ENCODE measurements around the gene CCNL2.

The CCNL2 gene

GRCh38 chr1:1427820-1428148 is 28.6 kb upstream of the CCNL2 start:
- no peak overlapping the region for H3K4me2 ChIP-seq (ENCODE audit: low read length)
- H3K9ac ChIP-seq (ENCODE audit: low read length), result no peak overlapping the region
- no peaks in the 10 kb centered on the region for H4K20me1 ChIP-seq (ENCODE audit: insufficient read depth, low read length)
- no peak overlapping the region for H3K27ac ChIP-seq (ENCODE audit: low read length)
- H3K4me3 ChIP-seq (ENCODE audit: low read length), result no peak overlapping the region
- H3K4me1 ChIP-seq (ENCODE audit: low read length), result no peaks in the 10 kb centered on the region
- no peaks in the 10 kb centered on the region for H3K27me3 ChIP-seq (ENCODE audit: low read depth, low read length)
- no peaks in the 10 kb centered on the region for H3K36me3 ChIP-seq (replicated peaks; ENCODE audit: low read depth, low read length)
- H2AFZ ChIP-seq (ENCODE audit: low read depth, low read length), result no peak overlapping the region
- no peaks in the 10 kb centered on the region for H3K9me3 ChIP-seq (ENCODE audit: insufficient read depth, low read length)
- TF ChIP-seq EZH2phosphoT487 (IDR thresholded peaks at IDR 0.05; ENCODE audit: low read depth) (no peak), CTCF (IDR thresholded peaks at IDR 0.05; ENCODE audit: low read depth, low read length) (no peak)
- H3K79me2 ChIP-seq (ENCODE audit: low read length), result no peaks in the 10 kb centered on the region

- Histone ChIP-seq H3K4me1 (ENCODE audit: low read length) (peaks cover 3% of the 10 kb centered on the region; the same call in 1 of the 2 replicates), H3K79me2 (ENCODE audit: low read length) (no peaks in the 10 kb centered on the region), H3K9ac (ENCODE audit: low read length) (no peak overlapping the region), H3K9me3 (ENCODE audit: insufficient read depth, low read length) (no peaks in the 10 kb centered on the region), H3K4me2 (ENCODE audit: low read length) (no peak overlapping the region), H3K27me3 (ENCODE audit: low read depth, low read length) (no peaks in the 10 kb centered on the region), H4K20me1 (ENCODE audit: insufficient read depth, low read length) (no peaks in the 10 kb centered on the region), H3K36me3 (replicated peaks; ENCODE audit: low read depth, low read length) (no peaks in the 10 kb centered on the region), H3K27ac (ENCODE audit: low read length) (no peak overlapping the region), H2AFZ (ENCODE audit: low read depth, low read length) (no peak overlapping the region), H3K4me3 (ENCODE audit: low read length) (no peak overlapping the region)
- TF ChIP-seq CTCF (IDR thresholded peaks at IDR 0.05; ENCODE audit: low read depth, low read length), result no peak
- no peak for TF ChIP-seq EZH2phosphoT487 (IDR thresholded peaks at IDR 0.05; ENCODE audit: low read depth)
Observed at GRCh38 chr1:1427106-1427819, 28.1 kb upstream of the CCNL2 start.

GRCh38 chr1:1426496-1427105 is 27.5 kb upstream of the CCNL2 start:
- no peaks in the 10 kb centered on the region for H3K27me3 ChIP-seq (ENCODE audit: low read depth, low read length)
- no peaks in the 10 kb centered on the region for H3K79me2 ChIP-seq (ENCODE audit: low read length)
- H3K4me3 ChIP-seq (ENCODE audit: low read length), result no peak overlapping the region
- no peaks in the 10 kb centered on the region for H4K20me1 ChIP-seq (ENCODE audit: insufficient read depth, low read length)
- no peak overlapping the region for H2AFZ ChIP-seq (ENCODE audit: low read depth, low read length)
- H3K4me1 ChIP-seq (ENCODE audit: low read length), result peaks cover 6% of the 10 kb centered on the region; the same call in 1 of the 2 replicates
- H3K36me3 ChIP-seq (replicated peaks; ENCODE audit: low read depth, low read length), result no peaks in the 10 kb centered on the region
- TF ChIP-seq EZH2phosphoT487 (IDR thresholded peaks at IDR 0.05; ENCODE audit: low read depth), result no peak
- no peak for TF ChIP-seq CTCF (IDR thresholded peaks at IDR 0.05; ENCODE audit: low read depth, low read length)
- no peak overlapping the region for H3K9ac ChIP-seq (ENCODE audit: low read length)
- no peak overlapping the region for H3K4me2 ChIP-seq (ENCODE audit: low read length)
- no peaks in the 10 kb centered on the region for H3K9me3 ChIP-seq (ENCODE audit: insufficient read depth, low read length)
- H3K27ac ChIP-seq (ENCODE audit: low read length), result no peak overlapping the region

- Histone ChIP-seq H3K79me2 (ENCODE audit: low read length) (no peaks in the 10 kb centered on the region), H2AFZ (ENCODE audit: low read depth, low read length) (no peak overlapping the region), H3K4me1 (ENCODE audit: low read length) (peaks cover 9% of the 10 kb centered on the region; the same call in 1 of the 2 replicates), H3K4me3 (ENCODE audit: low read length) (no peak overlapping the region), H3K4me2 (ENCODE audit: low read length) (no peak overlapping the region), H3K36me3 (replicated peaks; ENCODE audit: low read depth, low read length) (no peaks in the 10 kb centered on the region), H3K9ac (ENCODE audit: low read length) (no peak overlapping the region), H3K9me3 (ENCODE audit: insufficient read depth, low read length) (no peaks in the 10 kb centered on the region), H3K27ac (ENCODE audit: low read length) (no peak overlapping the region), H4K20me1 (ENCODE audit: insufficient read depth, low read length) (no peaks in the 10 kb centered on the region), H3K27me3 (ENCODE audit: low read depth, low read length) (no peaks in the 10 kb centered on the region)
- no peak for TF ChIP-seq CTCF (IDR thresholded peaks at IDR 0.05; ENCODE audit: low read depth, low read length)
- no peak for TF ChIP-seq EZH2phosphoT487 (IDR thresholded peaks at IDR 0.05; ENCODE audit: low read depth)
Observed at GRCh38 chr1:1425753-1426495, 26.8 kb upstream of the CCNL2 start.
